Fibroblast of skin of left quadriceps (primary cell): ENCODE data around the gene MT1F.

ENCODE experiments used
- DNase-seq, 2 experiments: peaks; one replicate each; pipeline ENCODE4 v3.0.0-alpha.2; 2013; ENCODE audit warnings: low read depth in 2 of 2

The MT1F gene

DNA sequence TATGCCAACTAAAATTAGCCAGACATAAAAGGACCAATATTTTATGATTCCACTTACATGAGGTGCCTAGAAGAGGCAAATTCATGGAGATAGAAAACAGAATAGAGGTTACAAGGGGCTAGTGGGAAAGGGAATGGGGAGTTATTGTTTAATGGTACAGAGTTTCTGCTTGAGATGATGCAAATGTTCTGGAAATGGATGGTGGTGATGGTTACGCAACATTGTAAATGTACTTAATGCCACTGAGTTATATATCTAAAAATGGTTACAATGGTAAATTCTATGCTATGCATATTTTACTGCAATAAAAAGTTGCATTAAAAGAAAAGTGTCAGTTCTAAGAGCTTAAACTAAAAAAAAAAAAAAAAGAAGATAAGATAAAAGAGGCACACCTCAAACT, 42.4 kb downstream of the MT1F start:
- DNase-seq, result no peak

- DNase-seq, result no peak
Measured at GRCh38 chr16:56700631-56701030, 42.9 kb downstream of the MT1F start.

GRCh38 chr16:56701534-56701933, 43.8 kb downstream of the MT1F start:
- no peak for DNase-seq

GRCh38 chr16:56702836-56703235, 45.1 kb downstream of the MT1F start:
- DNase-seq, result no peak
